ENCODE data around the gene HMG20A. TPM values are rescaled to one million over a fixed set of nuclear protein-coding genes. Genes with fewer than 3 reads are reported as not detected.
A peak's percentile ranks its signal among the peaks of the same experiment; 100 is the strongest.

Gene HMG20A
- total RNA-seq, 1 experiment from 2014 or later, result 60.2 TPM

GRCh38 chr15:77528290-77528967 lies 107.7 kb downstream of the HMG20A start:
- H3K4me1 Mint-ChIP-seq, result peaks cover 61 to 62% of the 10 kb centered on the region in 2 experiments
- H3K79me1 ChIP-seq (ENCODE audit: insufficient read depth, low read depth, low read length, poor library complexity, severe bottlenecking), result no peaks in the 10 kb centered on the region
- H3K9ac ChIP-seq (ENCODE audit: extremely low read depth, insufficient read length, low read length), result no peak overlapping the region
- no peaks in the 10 kb centered on the region for H3K23me2 ChIP-seq (ENCODE audit: insufficient read length, low read depth, low read length, poor library complexity, severe bottlenecking)
- H3K14ac ChIP-seq (ENCODE audit: insufficient read depth, low read length), result peak overlapping the region; percentile 11; the same call in 1 of the 2 replicates
- H3K23ac ChIP-seq (ENCODE audit: insufficient read length, low read depth, low read length), result no peak overlapping the region
- H4K5ac ChIP-seq (ENCODE audit: insufficient read length, low read depth, low read length), result no peak overlapping the region
- peaks cover 0 to 2% of the 10 kb centered on the region in 2 experiments; a peak in 1 of 5 replicates for H3K9me3 Mint-ChIP-seq
- H3K27ac ChIP-seq (ENCODE audit: insufficient read length, low read depth, low read length), result no peak overlapping the region
- H3K4me1 ChIP-seq (ENCODE audit: insufficient read depth, low read length), result no peaks in the 10 kb centered on the region; the same call in 1 of the 2 replicates
- no peaks in the 10 kb centered on the region for H3K79me2 ChIP-seq (ENCODE audit: insufficient read depth, low read length)
- H2BK120ac ChIP-seq (ENCODE audit: low read depth, low read length, poor library complexity, severe bottlenecking), result no peak overlapping the region
- H3K27me3 ChIP-seq (ENCODE audit: insufficient read depth, low read length), result no peaks in the 10 kb centered on the region
- H3K36me3 Mint-ChIP-seq (ENCODE audit: insufficient read depth in 1 of 3, low read depth in 3 of 3), result peaks cover 0 to 15% (median 0%) of the 10 kb centered on the region in 3 experiments; a peak in 1 of 7 replicates
- no peak for TF ChIP-seq CTCF (conservative IDR thresholded peaks at IDR 0.05)
- no peaks in the 10 kb centered on the region for H4K20me1 ChIP-seq (ENCODE audit: control insufficient read depth, insufficient read depth, insufficient read length)
- H4K8ac ChIP-seq (replicated peaks; ENCODE audit: insufficient read length, low read depth, low read length), result no peak overlapping the region
- no peak overlapping the region for H2AFZ ChIP-seq (ENCODE audit: low read length)
- H3K18ac ChIP-seq (ENCODE audit: insufficient read length, low read depth, low read length), result no peak overlapping the region
- H2AK5ac ChIP-seq (ENCODE audit: insufficient read length, low read length), result no peak overlapping the region
- H3T11ph ChIP-seq (ENCODE audit: low read length), result no peak overlapping the region
- no peak overlapping the region for H3K56ac ChIP-seq (ENCODE audit: insufficient read length, low read depth, low read length)
- no peak overlapping the region for H2BK15ac ChIP-seq (ENCODE audit: low read depth, low read length)
- H3K27ac Mint-ChIP-seq, result peak overlapping the region in 2 of 3 experiments; percentile 57 to 73; a peak in 2 of 7 replicates
- no peak overlapping the region for H3K4ac ChIP-seq (ENCODE audit: low read depth, low read length)
- no peak for DNase-seq
- no peak overlapping the region for H2BK12ac ChIP-seq (ENCODE audit: insufficient read length, low read depth, low read length)
- no peak overlapping the region for H3K4me2 ChIP-seq (ENCODE audit: insufficient read depth, insufficient read length, low read length)
- no peak overlapping the region for H3K4me3 Mint-ChIP-seq
- no peak overlapping the region for H4K91ac ChIP-seq (ENCODE audit: insufficient read length, low read depth, low read length)
- no CpG with 5 or more reads among the region's 12 CpGs for WGBS (ENCODE audit: extremely low coverage, insufficient read length, low lambda C conversion rate)
- H3K27me3 Mint-ChIP-seq (ENCODE audit: low read depth), result peaks cover 7% of the 10 kb centered on the region
- no peak overlapping the region for H2BK20ac ChIP-seq (ENCODE audit: low read depth, low read length, poor library complexity, severe bottlenecking)
- no peaks in the 10 kb centered on the region for H3K9me3 ChIP-seq (ENCODE audit: control insufficient read depth, low read depth, low read length)
- no peak overlapping the region for H2BK5ac ChIP-seq (ENCODE audit: insufficient read length, low read length)

Data from H9 (cell line).